SK-N-SH treated with all-trans-retinoic acid at 6 μM for 48 hours (cell line): Measurements from ENCODE around the gene DENND1A.

Source experiments
- ATAC-seq: fragments of 200-7000 bp; cut with Tn5 transposase; 3 replicates; pipeline ENCODE4 v1.9.1; 2020; ENCODE audit warnings: mild to moderate bottlenecking, moderate library complexity
- BACH2 ChIP-seq: fragments of 250-450 bp; sonication (Bioruptor Pico); IDR thresholded peaks from 2 replicates; pipeline ENCODE4 v1.9.0; 2021; ENCODE audit warnings: mild to moderate bottlenecking, borderline replicate concordance
- CSDC2 ChIP-seq: fragments of 250-450 bp; sonication (Bioruptor Pico); IDR thresholded peaks from 2 replicates; pipeline ENCODE4 v1.5.0; 2020; ENCODE audit warnings: mild to moderate bottlenecking, moderate library complexity
- GLIS3 ChIP-seq: fragments of 250-450 bp; sonication (Bioruptor Pico); IDR thresholded peaks from 2 replicates; pipeline ENCODE4 v1.5.0; 2020; ENCODE audit warnings: mild to moderate bottlenecking, moderate library complexity
- OSR1 ChIP-seq: fragments of 250-450 bp; sonication (Bioruptor Pico); IDR thresholded peaks from 2 replicates; pipeline ENCODE4 v1.8.0; 2022; ENCODE audit warnings: moderate library complexity, mild to moderate bottlenecking, inconsistent platforms
- SNAI2 ChIP-seq: fragments of 250-450 bp; sonication (Bioruptor Pico); IDR thresholded peaks from 2 replicates; pipeline ENCODE4 v1.5.0; 2020; ENCODE audit warnings: mild to moderate bottlenecking, moderate library complexity
- TCF4 ChIP-seq: fragments of 250-450 bp; sonication (Bioruptor Pico); IDR thresholded peaks from 2 replicates; pipeline ENCODE4 v1.8.0; 2021; ENCODE audit warnings: mild to moderate bottlenecking, moderate library complexity, borderline replicate concordance
- TOX ChIP-seq: fragments of 250-450 bp; sonication (Bioruptor Pico); IDR thresholded peaks from 2 replicates; pipeline ENCODE4 v1.8.0; 2021; ENCODE audit warnings: mild to moderate bottlenecking, moderate library complexity, borderline replicate concordance
- ZC3H10 ChIP-seq: fragments of 250-450 bp; sonication (Bioruptor Pico); IDR thresholded peaks from 2 replicates; pipeline ENCODE4 v1.5.1; 2021; ENCODE audit warnings: mild to moderate bottlenecking, moderate library complexity
- ZFP3 ChIP-seq: fragments of 250-450 bp; sonication (Bioruptor Pico); IDR thresholded peaks from 2 replicates; pipeline ENCODE4 v1.5.0; 2020; ENCODE audit warnings: mild to moderate bottlenecking, moderate library complexity
- ZFP30 ChIP-seq: fragments of 450-650 bp; formaldehyde crosslinking; IDR thresholded peaks from 2 replicates; pipeline ENCODE4 v1.5.0; 2022; ENCODE audit warnings: mild to moderate bottlenecking, moderate library complexity
- ZNF565 ChIP-seq: fragments of 450-650 bp; formaldehyde crosslinking; conservative IDR thresholded peaks from 2 replicates; pipeline ENCODE4 v1.5.0; 2020; ENCODE audit warnings: low read depth, mild to moderate bottlenecking, moderate library complexity
- ZNF70 ChIP-seq: fragments of 450-650 bp; formaldehyde crosslinking; IDR thresholded peaks from 2 replicates; pipeline ENCODE4 v1.5.0; 2020; ENCODE audit warnings: mild to moderate bottlenecking, moderate library complexity
- ZNF8 ChIP-seq: fragments of 450-650 bp; formaldehyde crosslinking; IDR thresholded peaks from 2 replicates; pipeline ENCODE4 v1.5.0; 2020; ENCODE audit warnings: mild to moderate bottlenecking, moderate library complexity
- TF ChIP-seq, protein P1 (sequence below): fragments of 250-450 bp; sonication (Bioruptor Pico); IDR thresholded peaks from 2 replicates; pipeline ENCODE4 v1.8.0; 2021; ENCODE audit warnings: low read depth, mild to moderate bottlenecking, moderate library complexity, borderline replicate concordance
- TF ChIP-seq, protein P2 (sequence below): fragments of 250-450 bp; sonication (Bioruptor Pico); IDR thresholded peaks from 2 replicates; pipeline ENCODE4 v1.8.0; 2020; ENCODE audit warnings: mild to moderate bottlenecking, moderate library complexity, borderline replicate concordance
- TF ChIP-seq, protein P3 (sequence below): fragments of 250-450 bp; sonication (Bioruptor Pico); IDR thresholded peaks from 2 replicates; pipeline ENCODE4 v1.5.1; 2021; ENCODE audit warnings: mild to moderate bottlenecking, moderate library complexity
- TF ChIP-seq, protein P4 (sequence below): fragments of 250-450 bp; sonication (Bioruptor Pico); IDR thresholded peaks from 2 replicates; pipeline ENCODE4 v1.5.0; 2020; ENCODE audit warnings: mild to moderate bottlenecking, moderate library complexity

DENND1A gene

DNA sequence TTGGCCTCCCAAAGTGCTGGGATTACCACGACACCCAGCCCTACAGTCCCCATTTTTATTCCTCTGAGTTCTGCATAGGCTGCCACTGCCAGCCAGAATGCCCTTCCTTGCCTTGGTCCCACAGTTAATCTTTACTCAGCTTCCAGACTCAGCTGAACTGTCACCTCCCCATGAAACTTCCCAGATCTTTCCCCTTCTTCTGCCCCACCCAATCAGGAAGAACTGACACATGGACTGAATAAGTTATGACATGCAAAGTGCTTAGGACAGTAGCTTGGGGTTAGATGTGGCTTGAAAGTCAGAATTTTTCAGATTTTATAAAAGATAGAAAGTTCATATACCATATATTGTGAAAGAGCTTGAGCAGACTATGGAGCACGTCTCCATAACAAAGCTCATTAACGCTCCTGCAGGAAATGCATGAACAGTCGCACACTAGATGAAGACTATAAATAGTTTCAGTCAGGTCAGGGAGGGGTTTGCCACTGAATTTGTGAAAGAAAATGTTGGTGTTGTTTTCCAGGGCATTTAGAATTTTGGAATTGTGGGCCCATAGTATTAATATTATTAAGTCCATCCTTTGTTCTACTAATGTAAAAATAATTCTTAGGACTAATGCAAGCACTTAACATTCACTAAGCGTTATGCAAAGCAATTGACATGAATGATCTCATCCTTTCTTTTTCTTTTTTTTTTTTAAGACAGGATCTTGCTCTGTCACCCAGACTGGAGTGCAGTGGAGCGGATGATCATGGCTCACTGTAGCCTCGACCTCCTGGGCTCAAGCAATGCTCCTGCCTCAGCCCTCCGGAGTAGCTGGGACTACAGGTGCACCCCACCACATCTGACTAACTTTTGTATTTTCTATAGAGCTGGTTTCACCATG is 36.1 kb upstream of the DENND1A start:
- no peak for TF ChIP-seq ZNF565 (CRISPR knock-in tag)
- no peak for TF ChIP-seq SNAI2
- no peak for TF ChIP-seq ZNF70 (CRISPR knock-in tag)
- TF ChIP-seq TOX (CRISPR knock-in tag) = no peak
- no peak for TF ChIP-seq ZFP30
- TF ChIP-seq, protein P1, sequence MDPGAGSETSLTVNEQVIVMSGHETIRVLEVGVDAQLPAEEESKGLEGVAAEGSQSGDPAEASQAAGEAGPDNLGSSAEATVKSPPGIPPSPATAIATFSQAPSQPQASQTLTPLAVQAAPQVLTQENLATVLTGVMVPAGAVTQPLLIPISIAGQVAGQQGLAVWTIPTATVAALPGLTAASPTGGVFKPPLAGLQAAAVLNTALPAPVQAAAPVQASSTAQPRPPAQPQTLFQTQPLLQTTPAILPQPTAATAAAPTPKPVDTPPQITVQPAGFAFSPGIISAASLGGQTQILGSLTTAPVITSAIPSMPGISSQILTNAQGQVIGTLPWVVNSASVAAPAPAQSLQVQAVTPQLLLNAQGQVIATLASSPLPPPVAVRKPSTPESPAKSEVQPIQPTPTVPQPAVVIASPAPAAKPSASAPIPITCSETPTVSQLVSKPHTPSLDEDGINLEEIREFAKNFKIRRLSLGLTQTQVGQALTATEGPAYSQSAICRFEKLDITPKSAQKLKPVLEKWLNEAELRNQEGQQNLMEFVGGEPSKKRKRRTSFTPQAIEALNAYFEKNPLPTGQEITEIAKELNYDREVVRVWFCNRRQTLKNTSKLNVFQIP (CRISPR knock-in tag) = no peak
- no peak for TF ChIP-seq CSDC2 (CRISPR knock-in tag)
- TF ChIP-seq TCF4 (CRISPR knock-in tag) = no peak
- ATAC-seq = no peak

DNA sequence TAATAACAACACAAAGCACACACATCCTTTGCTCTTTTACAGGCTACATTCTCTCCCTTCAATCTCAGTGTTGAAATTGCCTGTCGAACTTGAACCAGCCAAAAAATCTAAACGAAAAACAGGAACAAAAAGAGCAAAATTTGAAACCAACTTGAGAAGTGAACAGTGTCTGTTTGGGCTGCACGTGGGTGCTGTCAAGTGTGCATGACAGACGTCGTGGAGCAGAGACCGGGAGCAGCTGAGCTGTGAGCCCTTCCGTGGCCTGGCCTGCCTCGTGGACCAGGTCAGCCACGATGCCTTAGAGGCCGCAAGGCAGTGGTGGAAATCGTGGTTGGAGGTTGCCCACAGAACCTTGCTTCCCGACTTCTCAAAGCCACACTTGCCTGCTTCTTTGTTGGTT is 34.8 kb upstream of the DENND1A start:
- ATAC-seq = no peak
- TF ChIP-seq OSR1 (CRISPR knock-in tag) (no peak), ZNF8 (CRISPR knock-in tag) (no peak), GLIS3 (CRISPR knock-in tag) (no peak), CSDC2 (CRISPR knock-in tag) (no peak), ZFP30 (no peak)
- TF ChIP-seq, protein P2, sequence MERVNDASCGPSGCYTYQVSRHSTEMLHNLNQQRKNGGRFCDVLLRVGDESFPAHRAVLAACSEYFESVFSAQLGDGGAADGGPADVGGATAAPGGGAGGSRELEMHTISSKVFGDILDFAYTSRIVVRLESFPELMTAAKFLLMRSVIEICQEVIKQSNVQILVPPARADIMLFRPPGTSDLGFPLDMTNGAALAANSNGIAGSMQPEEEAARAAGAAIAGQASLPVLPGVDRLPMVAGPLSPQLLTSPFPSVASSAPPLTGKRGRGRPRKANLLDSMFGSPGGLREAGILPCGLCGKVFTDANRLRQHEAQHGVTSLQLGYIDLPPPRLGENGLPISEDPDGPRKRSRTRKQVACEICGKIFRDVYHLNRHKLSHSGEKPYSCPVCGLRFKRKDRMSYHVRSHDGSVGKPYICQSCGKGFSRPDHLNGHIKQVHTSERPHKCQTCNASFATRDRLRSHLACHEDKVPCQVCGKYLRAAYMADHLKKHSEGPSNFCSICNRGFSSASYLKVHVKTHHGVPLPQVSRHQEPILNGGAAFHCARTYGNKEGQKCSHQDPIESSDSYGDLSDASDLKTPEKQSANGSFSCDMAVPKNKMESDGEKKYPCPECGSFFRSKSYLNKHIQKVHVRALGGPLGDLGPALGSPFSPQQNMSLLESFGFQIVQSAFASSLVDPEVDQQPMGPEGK = no peak
- TF ChIP-seq, protein P3, sequence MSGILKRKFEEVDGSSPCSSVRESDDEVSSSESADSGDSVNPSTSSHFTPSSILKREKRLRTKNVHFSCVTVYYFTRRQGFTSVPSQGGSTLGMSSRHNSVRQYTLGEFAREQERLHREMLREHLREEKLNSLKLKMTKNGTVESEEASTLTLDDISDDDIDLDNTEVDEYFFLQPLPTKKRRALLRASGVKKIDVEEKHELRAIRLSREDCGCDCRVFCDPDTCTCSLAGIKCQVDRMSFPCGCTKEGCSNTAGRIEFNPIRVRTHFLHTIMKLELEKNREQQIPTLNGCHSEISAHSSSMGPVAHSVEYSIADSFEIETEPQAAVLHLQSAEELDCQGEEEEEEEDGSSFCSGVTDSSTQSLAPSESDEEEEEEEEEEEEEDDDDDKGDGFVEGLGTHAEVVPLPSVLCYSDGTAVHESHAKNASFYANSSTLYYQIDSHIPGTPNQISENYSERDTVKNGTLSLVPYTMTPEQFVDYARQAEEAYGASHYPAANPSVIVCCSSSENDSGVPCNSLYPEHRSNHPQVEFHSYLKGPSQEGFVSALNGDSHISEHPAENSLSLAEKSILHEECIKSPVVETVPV (CRISPR knock-in tag) = no peak

DNA sequence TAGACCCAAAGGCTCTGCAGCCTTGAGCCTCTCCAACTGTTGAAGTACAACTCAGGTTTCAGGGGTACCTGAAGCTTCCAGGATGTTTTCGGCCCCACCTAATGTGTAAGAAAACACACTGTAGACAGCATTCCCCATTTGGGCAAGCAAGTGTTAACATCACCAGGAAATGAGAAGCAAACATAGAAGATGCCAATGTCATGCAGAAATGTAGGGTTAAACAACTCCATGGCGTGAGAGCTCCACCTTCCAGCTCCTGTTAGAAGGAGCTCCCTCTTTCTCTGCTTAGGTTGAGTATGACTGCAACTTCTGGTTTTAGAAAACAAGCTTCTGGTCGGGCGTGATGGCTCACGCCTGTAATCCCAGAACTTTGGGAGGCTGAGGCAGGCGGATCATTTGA is 31.0 kb upstream of the DENND1A start:
- no peak for ATAC-seq

More for the DNA sequence above, 31.0 kb upstream of the DENND1A start:
- no peak for TF ChIP-seq SNAI2
- TF ChIP-seq, protein P2 = no peak
- TF ChIP-seq TOX (CRISPR knock-in tag) = no peak
- TF ChIP-seq BACH2 (CRISPR knock-in tag) = no peak
- TF ChIP-seq GLIS3 (CRISPR knock-in tag) = no peak
- no peak for TF ChIP-seq OSR1 (CRISPR knock-in tag)
- no peak for TF ChIP-seq TCF4 (CRISPR knock-in tag)
- TF ChIP-seq ZNF565 (CRISPR knock-in tag) = no peak
- TF ChIP-seq, protein P1 (CRISPR knock-in tag) = no peak
- TF ChIP-seq, protein P4, sequence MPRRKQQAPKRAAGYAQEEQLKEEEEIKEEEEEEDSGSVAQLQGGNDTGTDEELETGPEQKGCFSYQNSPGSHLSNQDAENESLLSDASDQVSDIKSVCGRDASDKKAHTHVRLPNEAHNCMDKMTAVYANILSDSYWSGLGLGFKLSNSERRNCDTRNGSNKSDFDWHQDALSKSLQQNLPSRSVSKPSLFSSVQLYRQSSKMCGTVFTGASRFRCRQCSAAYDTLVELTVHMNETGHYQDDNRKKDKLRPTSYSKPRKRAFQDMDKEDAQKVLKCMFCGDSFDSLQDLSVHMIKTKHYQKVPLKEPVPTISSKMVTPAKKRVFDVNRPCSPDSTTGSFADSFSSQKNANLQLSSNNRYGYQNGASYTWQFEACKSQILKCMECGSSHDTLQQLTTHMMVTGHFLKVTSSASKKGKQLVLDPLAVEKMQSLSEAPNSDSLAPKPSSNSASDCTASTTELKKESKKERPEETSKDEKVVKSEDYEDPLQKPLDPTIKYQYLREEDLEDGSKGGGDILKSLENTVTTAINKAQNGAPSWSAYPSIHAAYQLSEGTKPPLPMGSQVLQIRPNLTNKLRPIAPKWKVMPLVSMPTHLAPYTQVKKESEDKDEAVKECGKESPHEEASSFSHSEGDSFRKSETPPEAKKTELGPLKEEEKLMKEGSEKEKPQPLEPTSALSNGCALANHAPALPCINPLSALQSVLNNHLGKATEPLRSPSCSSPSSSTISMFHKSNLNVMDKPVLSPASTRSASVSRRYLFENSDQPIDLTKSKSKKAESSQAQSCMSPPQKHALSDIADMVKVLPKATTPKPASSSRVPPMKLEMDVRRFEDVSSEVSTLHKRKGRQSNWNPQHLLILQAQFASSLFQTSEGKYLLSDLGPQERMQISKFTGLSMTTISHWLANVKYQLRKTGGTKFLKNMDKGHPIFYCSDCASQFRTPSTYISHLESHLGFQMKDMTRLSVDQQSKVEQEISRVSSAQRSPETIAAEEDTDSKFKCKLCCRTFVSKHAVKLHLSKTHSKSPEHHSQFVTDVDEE = no peak
- no peak for TF ChIP-seq ZFP30
- no peak for TF ChIP-seq ZC3H10 (CRISPR knock-in tag)
- TF ChIP-seq, protein P3 (CRISPR knock-in tag) = no peak
- no peak for TF ChIP-seq ZFP3 (CRISPR knock-in tag)
